Dermis microvascular lymphatic vessel endothelial cell (primary cell): ENCODE results near the gene SOWAHA. TPM values are rescaled to one million over a fixed set of nuclear protein-coding genes. Genes with fewer than 3 reads are reported as not detected.
"Not testable (repeated sequence)": the region's sequence is repeated elsewhere in the genome, so short reads cannot be mapped to it uniquely, and the experiment has no call there.

Experiments used
- DNase-seq, 2 donors: peaks; one replicate each; pipeline versions ENCODE4 v3.0.0 to v3.0.0-alpha.2; 2010; ENCODE audit warnings: low read depth in 2 of 2
- total RNA-seq: library from RNA; depleted of rRNA; stranded (reverse); fragments of >200 nt; gene quantifications from 2 replicates; pipeline ENCODE4 v1.2.1, GENCODE V29; 2014

SOWAHA gene
- total RNA-seq, 1 donor from 2014 or later: not detected

DNA sequence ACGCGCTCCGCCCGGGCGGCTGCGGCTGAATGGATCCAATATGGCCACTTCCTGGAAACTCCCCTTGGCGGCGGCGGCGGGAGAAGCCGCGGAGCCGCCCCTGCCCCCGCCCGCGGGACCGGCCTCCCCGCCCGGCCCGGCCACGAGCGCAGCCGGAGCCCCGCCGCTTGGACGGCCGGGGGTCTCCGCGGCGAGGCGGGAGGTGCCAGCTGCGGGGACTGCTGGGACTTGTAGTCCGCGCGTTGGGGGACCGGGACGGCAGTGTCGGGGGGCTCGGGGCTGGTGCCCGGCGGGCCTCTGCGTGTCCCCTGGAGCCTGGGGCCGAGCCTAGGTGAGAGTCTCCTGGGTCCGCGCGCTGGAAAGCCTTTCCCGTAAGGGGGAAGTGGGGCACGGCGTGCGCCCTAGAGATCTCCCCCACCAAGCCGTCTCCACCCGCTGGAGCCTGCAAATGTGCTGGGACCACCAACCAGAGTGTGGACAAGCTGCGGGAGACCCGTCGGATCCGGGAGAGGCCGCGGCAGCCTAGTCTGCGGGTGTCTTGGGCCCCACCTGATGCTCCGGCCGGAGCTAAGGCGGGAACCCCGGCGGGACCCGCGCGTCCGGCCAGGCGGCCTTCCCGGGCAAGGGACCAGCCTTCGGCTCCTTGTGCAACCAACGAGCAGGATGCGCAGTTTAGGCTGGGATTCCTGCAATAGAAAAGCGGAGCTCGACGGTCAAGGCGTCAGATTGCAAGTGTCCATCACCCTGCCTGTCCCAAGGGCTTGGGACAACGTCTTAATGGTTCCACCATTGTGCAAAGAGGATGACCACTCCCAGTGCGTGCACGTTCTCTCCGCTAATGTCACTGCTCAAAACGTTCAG lies 35.7 kb upstream of the SOWAHA start, which contains the start of gene SEPTIN8:
Gene SEPTIN8, minus strand, starts transcription at position 31 of the 861 bp plus-strand sequence. CDS start 102 bp downstream, outside the sequence.
- peak in 1 of 2 donors; percentile 52 for DNase-seq

DNA sequence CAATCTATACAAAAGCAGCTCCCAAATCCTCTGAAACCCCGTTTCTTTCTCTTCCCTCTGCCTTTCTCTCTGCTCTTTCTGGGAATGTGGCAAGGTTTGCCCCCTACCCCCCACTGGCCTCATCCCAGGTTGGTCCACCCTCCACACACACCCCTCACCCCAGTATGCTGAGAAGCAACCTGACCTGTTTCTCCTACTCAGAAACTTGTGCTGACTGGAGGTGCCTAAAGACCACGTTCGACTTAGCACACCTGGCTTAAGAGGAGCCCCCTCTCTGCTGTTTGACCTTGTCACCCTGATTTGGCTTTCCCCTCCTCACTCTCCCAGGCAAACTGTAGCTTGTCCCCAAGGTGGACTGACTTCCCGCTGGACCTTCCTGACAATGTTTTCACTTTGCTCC lies 35.0 kb upstream of the SOWAHA start:
- DNase-seq: no peak

DNA sequence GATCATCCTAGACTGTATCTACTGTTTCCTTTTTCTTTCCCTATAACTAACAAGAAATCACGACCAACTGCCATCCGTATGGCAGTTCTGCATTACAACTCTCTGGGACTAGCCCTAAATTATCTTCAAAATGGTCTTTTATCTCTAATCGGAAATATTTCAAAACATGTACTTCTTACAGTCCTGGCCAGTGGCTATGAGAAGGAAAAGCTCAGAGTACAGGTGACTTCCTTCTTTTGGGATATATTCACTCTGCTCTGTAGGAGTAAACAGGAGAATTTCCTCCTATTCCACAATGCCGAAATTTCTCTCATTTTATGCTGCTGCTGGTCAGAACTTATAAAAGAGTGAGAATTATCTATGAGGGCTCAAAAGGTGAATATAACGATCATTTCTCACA lies 34.2 kb upstream of the SOWAHA start:
- DNase-seq: no peak

DNA sequence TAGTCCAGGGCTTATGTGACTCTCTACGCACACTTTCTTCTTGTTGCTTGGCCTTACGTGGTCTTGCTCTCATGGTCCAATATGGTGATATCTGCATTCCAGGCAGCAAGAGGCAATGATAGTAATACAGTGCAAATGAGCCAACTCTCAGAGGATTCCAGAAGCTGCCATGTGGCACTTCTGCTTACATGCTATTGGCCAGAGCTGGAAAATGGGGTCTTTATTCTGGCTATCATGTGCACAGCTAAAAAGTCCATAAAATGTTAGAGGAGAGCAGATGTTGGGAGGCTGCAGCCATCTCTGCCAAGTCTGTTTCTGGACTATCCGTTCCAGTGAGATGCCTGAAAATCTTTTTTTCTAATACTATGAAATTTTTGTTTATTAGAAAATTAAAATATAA lies 33.1 kb upstream of the SOWAHA start:
- DNase-seq: no peak

DNA sequence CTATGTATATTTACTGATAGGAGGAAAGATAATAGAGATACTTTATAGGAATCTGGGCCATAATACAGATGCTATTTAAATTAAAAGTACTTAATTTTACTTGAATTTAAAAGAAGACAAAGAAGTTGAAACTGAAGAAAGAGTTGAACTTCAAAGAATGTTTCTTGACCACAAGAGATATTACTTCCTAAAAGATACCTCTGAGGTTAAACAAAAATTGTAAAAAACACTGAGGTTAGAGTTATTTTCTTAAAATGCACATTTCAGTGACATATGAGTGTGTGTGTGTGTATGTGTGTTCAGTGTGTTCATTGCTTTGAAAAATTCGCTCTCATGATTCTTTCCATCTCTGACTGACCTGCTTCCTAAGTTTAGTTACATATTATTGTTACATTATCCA lies 32.5 kb upstream of the SOWAHA start:
- no peak for DNase-seq

DNA sequence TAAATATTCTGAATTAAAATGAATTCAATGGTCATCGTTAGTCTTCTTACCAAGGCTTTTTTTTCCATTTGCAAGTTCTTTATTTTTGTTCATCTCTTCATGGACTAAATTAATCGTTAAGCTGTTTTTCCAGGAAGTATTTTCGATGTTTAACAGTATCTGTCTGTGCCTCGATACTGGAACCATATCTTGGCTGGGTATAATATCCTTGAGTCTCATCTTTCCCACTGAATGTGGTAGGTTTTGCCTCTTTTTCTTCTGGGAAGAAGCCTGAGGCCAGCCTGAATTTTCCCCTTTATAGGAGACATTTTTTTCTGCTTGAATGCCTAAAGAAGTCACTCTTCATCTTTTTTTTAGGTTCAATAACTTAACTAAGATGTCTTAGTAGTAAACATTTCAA lies 32.1 kb upstream of the SOWAHA start:
- no peak for DNase-seq

DNA sequence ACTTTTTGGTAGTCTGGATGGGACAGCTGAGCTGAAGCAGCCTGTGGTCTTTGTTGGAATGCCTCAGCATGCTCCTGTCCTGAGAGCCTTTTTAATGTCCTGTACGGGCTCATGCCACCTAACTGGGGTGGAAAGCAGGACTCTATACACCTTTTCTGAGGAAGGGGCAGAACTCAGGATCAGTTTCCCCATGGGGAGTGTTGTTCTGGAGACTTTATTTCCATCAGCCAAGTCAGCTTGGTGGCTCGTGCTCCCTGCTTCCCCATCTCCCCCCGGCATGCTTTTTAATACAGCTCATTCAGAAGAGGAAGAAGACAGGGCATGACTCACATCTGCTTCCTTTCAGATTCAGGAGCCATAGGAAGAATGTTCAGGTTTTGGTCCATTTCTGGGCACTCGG lies 31.0 kb upstream of the SOWAHA start:
- DNase-seq: peak; percentile 12 to 77

DNA sequence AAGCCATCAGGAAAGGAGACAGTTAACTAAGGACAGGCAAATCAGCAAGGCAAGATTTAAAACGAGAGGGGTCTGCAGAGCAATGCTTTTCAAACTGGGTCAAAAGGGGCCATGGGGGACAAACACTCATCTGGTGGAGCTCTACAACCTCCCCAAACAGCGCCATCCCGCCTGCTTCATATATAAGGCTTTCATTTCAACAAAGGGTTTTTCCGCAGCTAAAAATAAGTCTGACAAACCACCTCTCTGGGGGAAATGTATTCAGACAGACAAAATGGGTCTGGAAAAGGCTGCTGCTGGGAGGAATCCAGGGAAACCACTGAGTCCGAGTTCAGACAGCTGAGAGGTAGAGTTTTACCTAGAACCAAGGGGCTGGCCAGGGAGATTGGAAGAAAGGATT lies 27.7 kb upstream of the SOWAHA start:
- no peak for DNase-seq

DNA sequence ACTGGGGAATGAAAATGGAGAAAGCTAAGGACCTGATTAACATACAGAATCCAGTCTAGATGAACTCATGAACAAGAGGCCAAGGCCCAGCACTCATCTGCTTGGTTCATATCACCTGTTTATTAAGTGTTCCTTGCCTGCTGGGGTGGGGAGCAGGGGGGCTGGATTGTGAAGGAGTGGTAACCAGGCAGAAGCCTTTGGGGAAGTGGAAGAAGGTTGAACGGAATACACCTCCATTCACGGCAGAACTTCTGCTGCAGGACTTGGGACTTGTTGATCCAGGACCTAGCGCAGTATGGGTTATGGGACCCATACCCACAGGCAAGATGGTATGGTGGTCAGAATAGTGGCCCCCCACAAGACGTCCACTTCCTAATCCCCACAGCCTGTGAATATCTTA lies 27.2 kb upstream of the SOWAHA start:
- DNase-seq: no peak

DNA sequence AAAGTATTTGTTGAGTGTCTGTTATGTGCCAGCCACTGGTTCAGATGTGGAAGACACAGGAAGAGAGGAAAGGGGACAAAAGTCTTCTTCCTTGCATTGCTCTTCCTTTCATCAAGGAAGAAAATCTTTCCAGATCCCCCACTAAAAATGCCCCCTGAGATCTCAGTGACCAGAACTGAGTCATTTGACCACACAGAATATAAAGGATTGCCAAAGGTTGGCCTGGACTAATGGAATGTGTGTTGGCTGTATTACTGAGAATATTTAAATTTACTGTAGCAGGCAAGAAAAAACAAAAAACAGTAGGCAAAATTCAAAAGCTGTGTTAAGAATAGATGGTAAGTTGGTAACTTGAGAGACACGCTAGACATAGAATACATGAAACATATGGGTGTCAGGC lies 26.0 kb upstream of the SOWAHA start:
- no peak for DNase-seq

DNA sequence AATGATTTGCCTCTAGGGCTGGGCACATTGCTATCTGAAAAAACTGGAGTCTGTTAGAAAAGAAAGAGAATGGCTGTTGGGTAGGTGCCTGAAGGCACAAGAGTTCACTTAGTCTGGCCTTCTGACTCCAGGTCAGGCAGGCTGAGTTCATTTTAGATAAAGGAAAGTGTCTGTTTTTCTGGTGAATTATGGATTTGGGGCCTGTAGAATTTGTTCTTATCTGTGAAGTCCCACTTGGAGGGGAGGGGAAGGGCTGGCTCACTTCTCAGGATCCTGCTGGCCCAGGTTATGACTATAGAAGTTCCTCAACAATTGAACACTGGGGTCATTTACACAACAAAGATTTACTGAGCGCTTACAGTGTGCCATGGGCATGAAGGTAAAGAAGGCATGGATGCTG lies 24.6 kb upstream of the SOWAHA start:
- DNase-seq: no peak

DNA sequence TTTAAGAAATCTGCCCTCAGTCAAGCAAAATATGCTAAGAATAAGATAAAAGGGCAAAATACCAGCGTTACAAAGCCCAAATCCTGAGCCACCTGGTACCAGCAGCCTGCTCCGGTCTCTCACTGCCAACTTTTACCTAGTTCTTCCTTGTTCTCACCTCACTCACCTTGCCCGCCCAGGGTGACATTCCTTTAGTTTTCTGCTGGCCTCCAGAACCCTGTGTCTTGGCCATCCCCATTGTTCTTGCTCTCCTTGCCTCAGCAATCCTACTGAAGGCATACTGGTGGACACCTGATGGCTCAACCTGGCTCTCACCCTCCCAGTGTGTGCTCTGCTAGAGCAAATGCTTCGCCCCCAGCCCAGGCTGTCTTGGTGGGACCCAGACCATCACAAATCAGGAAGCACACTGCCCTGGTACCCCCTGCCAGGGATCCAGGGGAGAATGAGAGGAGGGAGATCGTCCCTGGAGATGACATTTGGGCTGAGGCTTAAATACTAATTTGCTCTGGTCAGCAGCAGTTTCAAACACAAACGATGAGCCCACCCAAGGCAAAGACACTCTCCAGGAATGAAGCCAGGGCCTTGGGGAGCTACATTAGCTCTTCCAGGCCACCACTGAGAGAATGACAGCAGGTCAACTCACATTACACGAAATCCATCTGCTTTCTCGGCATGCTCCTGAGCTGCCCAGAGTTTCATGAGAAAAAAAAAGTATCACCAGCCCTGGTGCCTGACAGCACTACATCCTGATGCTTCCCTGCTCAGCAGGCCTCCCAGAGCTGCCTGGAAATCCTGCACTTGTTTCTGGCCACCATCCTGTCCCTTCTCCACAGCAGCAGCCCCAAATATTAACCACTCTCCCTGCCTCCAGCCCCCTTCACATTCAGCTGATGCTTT lies 23.9 kb upstream of the SOWAHA start:
- DNase-seq: no peak

DNA sequence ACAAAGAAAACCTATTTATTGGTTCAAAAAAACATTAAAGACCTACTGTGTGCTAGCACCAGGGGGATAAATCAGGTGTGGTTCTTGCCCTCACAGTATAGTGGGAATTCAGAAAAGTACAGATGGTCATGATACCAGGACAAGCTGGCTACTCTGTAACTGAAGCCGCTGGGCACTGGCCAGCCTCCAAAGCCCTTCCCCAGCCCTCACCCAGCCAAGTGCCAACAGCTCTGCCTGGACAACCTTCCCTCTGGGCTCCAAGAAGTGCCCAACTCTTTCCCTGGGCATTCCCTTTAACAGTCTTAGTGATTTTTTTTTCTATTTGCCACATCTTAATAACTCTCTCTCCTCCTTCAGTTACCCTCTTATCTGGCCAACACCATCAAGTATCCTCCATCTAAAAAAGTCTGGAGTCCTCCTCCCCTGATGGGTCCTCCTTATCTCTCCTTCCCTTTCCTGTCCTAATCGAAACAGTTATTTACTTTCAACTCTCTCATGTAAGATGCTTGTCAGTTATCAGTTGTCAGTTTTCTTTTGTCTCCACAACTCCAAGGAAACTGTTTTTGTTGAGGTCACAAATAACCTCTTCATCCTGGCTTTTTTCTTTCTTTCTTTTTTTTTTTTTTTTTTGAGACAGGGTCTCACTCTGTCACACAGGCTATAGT lies 22.8 kb upstream of the SOWAHA start:
- no peak for DNase-seq

DNA sequence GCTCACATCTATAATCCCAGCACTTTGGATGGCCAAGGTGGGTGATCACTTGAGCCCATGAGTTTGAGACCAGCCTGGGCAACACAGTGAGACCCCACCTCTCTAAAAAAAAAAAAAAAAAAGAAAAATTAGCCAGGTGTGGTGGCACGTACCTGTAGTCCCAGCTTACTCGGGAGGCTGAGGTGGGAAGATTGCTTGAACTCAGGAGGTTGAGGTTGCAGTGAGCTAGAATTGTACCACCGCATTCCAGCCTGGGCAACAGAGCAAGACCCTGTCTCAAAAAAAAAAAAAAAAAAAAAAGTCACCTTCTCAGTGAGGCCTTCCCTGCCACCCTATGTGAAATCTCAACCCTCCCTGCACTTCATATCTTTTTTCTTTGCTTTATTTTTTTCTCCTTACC lies 22.1 kb upstream of the SOWAHA start:
- DNase-seq: no peak

DNA sequence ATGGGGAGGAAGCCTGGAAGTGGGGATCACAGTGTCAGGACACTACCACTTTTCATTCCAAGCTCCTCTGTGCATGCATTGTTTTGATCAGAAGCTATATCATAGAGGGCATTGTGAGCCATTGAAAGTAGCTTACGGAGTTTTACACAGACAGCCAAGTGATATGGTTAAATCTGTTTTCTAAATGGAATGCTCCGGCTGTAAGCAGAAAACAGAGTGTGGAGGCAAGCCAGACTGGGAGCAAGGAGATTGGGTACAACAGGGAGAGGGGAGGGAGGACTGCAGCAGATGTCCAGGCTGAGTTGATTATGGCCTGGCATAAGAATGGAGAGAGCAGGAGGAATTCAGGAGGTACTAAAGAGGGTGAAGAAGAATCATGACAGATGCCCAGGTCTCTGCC lies 15.5 kb upstream of the SOWAHA start:
- no peak for DNase-seq

DNA sequence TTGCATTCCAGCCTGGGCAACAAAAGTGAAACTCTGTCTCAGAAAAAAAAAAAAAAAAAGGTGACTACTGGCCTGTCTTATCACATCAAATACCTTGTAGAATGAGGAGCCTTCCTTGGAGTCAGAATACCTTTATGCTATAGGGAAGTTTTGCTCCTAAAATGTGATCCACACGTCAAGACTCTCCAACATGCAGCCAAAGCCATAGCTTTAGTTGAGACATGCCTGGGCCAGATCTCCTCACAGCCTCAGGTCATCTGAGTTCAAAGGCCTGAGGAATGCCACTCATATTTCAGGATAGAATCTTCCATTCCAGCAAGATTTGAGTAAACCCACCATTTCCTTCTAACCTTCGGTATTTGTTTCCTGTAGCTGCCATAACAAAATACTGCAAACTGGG lies 13.7 kb upstream of the SOWAHA start:
- no peak for DNase-seq

DNA sequence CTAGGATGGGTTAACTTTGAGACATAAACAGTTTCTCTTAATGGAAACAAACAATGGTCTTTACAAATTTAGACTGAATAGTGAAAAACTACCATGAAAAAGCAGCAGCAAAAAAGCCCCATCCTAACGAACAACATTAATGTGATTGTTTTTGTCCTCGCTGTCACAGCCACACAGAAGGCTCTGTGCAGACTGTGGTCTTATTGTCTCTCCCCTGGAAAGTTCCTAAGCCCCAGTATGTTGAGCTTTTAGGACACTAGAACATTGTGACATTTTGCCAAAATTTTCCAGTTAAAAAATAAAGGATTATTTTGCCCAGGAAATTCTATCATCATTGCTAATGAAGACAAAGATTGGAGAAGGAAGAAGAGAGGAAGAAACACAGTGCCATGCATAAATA lies 12.6 kb upstream of the SOWAHA start:
- DNase-seq: no peak

DNA sequence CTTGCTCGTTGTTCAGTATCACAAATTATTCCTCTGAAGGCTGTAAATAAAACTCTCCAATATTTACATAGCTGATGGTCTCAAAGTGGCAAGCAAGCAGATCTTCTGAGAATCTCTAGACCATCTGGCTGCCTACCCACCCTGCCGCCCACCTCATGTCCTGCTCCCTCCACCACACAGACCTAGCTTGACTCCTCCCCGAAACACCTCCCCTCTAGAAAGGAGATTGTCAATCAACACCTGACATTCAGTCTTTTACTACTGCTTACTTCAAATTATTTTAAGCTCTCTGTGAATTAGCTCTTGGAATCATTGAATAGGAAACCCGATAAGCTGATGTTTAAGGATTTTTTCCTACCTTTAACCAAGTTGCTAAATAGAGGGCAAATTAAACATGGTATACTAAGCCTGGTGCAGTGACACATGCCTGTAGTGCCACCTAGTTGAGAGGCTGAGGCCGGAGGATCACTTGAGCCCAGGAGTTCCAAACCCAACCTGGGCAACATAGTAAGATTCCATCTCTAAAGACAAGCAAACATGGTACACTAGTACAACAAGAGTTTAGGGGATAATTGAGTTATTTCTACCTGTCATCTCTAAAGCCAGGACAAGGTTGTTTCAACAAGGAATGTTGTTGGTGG lies 10.9 kb upstream of the SOWAHA start:
- DNase-seq: no peak

DNA sequence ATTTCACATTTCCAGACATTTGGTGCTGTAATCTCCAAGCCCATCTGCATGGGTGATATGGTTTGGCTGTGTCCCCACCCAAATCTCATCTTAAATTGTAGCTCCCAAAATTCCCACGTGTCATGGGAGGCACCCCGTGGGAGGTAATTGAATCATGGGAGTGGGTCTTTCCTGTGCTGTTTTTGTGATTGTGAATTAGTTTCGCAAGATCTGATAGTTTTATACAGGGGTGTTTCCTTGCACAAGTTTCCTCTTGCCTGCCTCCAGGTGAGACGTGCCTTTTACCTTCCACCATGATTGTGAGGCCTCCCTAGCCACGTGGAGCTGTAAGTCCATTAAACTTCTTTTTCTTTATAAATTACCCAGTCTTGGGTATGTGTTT lies 10.4 kb upstream of the SOWAHA start:
- not testable (repeated sequence) for DNase-seq

DNA sequence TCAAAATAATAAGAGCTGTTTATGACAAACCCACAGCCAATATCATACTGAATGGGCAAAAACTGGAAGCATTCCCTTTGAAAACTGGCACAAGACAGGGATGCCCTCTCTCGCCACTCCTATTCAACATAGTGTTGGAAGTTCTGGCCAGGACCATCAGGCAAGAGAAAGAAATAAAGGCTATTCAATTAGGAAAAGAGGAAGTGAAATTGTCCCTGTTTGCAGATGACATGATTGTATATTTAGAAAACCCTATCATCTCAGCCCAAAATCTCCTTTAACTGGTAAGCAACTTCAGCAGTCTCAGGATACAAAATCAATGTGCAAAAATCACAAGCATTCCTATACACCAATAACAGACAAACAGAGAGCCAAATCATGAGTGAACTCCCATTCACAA lies 8.9 kb upstream of the SOWAHA start:
- not testable (repeated sequence) for DNase-seq

DNA sequence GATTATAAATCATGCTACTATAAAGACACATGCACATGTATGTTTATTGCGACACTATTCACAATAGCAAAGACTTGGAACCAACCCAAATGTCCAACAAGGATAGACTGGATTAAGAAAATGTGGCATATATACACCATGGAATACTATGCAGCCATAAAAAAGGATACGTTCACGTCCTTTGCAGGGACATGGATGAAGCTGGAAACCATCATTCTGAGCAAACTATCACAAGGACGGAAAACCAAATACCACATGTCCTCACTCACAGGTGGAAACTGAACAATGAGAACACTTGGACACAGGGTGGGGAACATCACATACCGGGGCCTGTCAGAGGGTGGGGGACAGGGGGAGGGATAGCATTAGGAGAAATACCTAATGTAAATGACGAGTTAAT lies 7.2 kb upstream of the SOWAHA start:
- not testable (repeated sequence) for DNase-seq

DNA sequence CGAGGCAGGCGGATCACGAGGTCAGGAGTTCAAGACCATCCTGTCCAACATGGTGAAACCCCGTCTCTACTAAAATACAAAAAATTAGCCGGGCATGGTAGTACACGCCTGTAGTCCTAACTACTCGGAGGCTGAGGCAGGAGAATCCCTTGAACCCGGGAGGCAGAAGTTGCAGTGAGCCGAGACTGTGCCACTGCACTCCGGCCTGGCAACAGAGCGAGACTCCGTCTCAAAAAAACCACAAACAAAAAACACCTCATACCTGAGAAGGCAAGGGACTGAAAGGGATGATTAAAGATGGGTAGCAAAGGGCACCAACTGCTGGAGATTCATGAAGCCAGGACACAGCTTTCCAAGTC lies 6.3 kb upstream of the SOWAHA start:
- not testable (repeated sequence) for DNase-seq
